GM12872 (cell line): Measurements from ENCODE around the gene ARHGAP26.

Experiments
- CTCF ChIP-seq: IDR thresholded peaks from 3 replicates; pipeline ENCODE4 v1.5.1; 2011; ENCODE audit warnings: low read depth, mild to moderate bottlenecking, low read length, moderate library complexity; ENCODE audit not compliant: insufficient read depth

The ARHGAP26 gene

GRCh38 chr5:142792012-142792864, 22.1 kb downstream of the ARHGAP26 start:
- no peak for TF ChIP-seq CTCF

- no peak for TF ChIP-seq CTCF
Measured at GRCh38 chr5:142792865-142793232, 22.7 kb downstream of the ARHGAP26 start.

DNA sequence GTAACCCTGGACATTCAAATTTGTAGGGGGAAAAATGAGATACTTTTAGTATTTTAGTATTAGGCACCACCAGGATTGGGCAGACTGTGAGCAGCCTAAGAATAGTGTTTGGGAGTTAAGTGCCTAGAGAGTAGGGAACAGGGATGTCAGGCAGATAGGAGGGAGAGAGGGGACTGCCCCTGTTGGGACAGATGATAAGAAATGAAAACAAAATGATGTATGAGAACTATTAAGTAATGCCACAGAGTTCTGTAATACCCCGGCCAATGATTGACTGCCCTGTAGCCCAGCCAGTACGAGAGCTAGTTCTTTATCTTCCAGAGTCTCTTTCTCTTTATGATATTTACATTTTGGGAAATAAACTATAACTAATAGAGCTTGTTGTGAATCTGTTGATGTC, 24.4 kb downstream of the ARHGAP26 start:
- no peak for TF ChIP-seq CTCF

DNA sequence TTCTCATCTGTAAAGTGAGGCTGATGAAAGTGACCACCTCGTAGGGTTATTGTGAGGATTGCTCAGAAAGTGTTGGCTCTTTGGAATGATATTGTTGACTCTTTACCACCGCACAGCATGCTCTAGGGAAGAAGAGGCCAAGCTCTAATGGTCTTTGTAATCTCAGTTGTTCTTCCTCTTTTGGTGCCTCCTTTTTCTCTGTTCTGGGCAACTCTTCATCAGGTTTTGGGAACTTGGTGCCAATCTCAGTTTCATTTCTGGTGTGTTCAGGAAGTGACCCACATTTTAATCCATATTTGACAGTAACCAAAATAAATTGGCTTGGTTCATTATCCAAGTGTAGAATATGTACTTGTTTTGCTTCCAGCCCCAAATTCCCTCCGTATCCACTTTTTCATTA, 25.1 kb downstream of the ARHGAP26 start:
- no peak for TF ChIP-seq CTCF

- no peak for TF ChIP-seq CTCF
Measured at GRCh38 chr5:142796492-142797109, 26.4 kb downstream of the ARHGAP26 start.

DNA sequence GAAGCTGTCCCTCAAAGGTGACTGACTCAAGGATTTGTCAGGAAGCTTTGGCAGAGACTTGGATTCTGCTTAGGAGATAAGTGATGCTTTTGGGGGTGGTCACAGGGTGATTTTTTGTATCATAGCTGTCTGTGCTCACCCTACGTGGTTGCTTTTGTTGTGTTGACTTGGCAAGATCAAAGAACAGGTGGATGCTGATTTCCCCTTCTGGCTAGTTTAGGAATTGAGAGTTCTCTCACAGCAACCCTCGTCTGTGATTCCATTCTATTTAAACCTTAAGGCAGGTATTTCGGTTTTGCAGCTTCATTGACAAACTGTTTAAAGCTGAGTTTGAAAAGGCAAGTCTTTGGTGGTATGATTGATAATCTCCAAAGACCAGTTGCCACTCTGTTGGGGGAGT, 27.2 kb downstream of the ARHGAP26 start:
- peak; percentile 21; the same call in 1 of the 3 replicates for TF ChIP-seq CTCF

DNA sequence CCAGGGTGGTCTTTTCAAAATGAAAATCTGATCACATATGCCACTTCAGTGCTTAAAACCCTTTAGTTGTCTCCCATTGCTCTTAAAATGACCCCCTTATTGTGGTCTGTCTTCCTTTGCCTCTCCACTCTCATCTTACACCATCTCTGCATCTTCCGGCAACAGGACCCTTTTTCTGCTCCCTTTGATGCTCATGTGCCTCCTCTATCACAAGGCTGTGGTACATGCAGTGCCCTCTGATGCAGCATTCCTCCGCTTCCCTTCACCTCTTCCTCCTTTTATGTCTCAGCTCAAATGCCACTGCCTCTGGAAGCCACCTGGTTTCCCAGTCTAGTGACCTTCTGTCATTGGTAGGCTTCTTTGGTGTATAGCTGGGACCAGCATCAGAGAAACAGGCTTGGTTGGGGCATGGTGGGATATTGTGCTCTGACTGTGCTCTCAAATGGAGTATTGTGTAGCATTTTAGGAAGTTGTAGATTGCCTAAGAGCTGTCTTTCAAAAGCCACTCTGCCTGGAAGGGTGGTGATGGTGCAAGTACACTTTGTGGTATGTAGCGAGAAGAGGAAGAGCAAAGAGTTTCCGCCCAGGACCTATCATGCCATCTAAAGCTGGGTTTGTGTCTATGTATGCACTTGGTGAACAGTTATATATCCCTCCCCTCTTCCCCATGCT, 28.1 kb downstream of the ARHGAP26 start:
- no peak for TF ChIP-seq CTCF
